Stimulated activated CD4-positive, alpha-beta T cell treated with anti-CD3 and anti-CD28 coated beads, Interleukin-4, amount 100 ng/mL, for 1 hour (primary cell): ENCODE data around the gene TEX44.

Experiments used
- DNase-seq: peaks from one replicate; pipeline ENCODE4 v3.0.0-alpha.2; 2020

The TEX44 gene

GRCh38 chr2:231606941-231607340 lies 14.3 kb downstream of the TEX44 start:
- DNase-seq, result no peak

- DNase-seq, result peak; percentile 54
Measured at GRCh38 chr2:231611273-231612108, 18.8 kb downstream of the TEX44 start.

GRCh38 chr2:231612109-231612455 lies 19.4 kb downstream of the TEX44 start:
- peak; percentile 10 for DNase-seq

GRCh38 chr2:231612456-231613330 lies 20.0 kb downstream of the TEX44 start:
- peak; percentile 94 for DNase-seq

- DNase-seq, result peak; percentile 23
Measured at GRCh38 chr2:231613331-231613662, 20.6 kb downstream of the TEX44 start.

GRCh38 chr2:231613663-231614558 lies 21.2 kb downstream of the TEX44 start:
- peak; percentile 84 for DNase-seq

GRCh38 chr2:231614559-231615057 lies 21.9 kb downstream of the TEX44 start:
- peak; percentile 60 for DNase-seq

GRCh38 chr2:231615058-231615671 lies 22.5 kb downstream of the TEX44 start:
- no peak for DNase-seq

- no peak for DNase-seq
Measured at GRCh38 chr2:231616296-231616695, 23.6 kb downstream of the TEX44 start.

DNA sequence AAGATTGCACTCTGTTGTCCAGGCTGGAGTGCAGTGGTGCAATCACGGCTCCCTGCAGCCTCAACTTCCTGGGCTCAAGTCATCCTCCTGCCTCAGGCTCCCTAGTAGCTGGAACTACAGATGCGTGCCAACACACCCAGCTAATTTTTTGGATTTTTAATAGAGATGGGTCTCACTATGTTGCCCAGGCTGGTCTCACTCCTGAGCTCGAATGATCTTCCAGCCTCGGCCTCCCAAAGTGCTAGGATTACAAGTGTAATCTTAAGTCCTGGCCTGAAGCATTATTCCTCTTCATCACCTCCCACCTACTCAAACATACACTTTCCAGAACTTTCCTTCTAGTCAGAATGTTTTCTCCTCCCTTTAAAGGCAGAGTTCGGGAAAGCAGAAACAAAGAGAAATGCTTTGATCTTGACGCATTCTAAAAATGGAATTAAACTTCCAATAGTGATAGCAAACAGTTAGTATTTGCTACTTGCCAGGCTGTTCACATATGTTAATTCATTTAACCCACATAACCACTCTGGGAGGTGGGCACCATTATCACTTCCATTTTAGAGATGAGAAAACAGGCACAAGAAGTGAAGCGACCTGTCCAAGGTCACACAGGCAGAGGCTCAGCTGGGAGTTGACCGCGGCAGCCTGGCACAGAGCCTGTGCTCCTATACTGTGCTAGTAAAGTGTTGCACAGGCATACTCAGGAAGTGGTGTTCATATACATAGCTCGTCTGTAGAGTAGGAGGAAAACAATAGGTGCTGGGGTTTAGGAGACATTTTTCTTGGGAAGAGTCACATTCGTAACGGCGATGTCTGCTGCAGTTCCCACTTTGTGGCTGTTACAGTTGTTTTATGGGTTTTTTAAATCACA lies 24.6 kb downstream of the TEX44 start:
- no peak for DNase-seq

DNA sequence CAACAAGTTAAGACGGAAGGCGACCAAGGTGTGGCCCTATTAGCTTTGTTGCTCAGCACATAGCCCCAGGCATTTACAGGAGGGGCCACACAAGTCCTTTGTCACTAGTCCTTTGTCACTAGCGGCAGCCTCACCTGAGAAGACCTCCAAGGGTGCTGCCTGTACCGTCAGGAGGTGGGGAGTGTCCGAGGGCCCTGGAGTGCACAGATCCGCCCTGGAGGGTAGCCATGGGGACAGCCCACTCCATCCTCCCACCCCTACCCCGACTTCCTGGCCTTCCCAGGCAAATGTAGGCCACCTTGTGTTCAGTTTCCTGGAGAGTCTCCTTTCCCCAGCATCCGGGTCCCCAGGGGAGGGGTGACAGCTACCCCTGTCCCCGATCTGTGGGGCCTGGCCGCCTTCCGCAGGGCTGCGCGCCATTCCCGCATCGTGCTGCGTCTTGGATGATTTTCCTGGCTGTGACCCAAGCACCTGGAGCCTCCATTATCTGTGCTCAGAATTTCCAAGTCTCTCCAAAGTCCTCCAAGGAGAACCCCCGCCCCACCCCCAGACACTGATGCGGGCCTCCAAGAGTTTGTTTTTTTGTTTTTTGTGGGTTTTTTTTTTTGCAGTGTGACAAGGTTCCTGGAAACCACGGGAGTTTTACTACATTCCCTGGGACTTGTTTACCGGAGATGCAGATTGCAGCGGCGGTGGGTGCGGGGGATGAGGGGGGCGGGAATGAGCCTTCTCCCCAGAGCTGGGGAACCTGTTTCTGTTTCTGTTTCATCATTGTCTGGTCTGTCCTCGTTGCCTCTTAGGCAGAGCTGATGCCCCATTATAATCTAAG lies 28.6 kb downstream of the TEX44 start:
- peak; percentile 17 for DNase-seq

- DNase-seq, result no peak
Measured at GRCh38 chr2:231622963-231623362, 30.3 kb downstream of the TEX44 start.

GRCh38 chr2:231626449-231626848 lies 33.8 kb downstream of the TEX44 start:
- no peak for DNase-seq

- no peak for DNase-seq
Measured at GRCh38 chr2:231627384-231628120, 34.9 kb downstream of the TEX44 start.

GRCh38 chr2:231632559-231633142 lies 40.0 kb downstream of the TEX44 start:
- DNase-seq, result no peak

DNA sequence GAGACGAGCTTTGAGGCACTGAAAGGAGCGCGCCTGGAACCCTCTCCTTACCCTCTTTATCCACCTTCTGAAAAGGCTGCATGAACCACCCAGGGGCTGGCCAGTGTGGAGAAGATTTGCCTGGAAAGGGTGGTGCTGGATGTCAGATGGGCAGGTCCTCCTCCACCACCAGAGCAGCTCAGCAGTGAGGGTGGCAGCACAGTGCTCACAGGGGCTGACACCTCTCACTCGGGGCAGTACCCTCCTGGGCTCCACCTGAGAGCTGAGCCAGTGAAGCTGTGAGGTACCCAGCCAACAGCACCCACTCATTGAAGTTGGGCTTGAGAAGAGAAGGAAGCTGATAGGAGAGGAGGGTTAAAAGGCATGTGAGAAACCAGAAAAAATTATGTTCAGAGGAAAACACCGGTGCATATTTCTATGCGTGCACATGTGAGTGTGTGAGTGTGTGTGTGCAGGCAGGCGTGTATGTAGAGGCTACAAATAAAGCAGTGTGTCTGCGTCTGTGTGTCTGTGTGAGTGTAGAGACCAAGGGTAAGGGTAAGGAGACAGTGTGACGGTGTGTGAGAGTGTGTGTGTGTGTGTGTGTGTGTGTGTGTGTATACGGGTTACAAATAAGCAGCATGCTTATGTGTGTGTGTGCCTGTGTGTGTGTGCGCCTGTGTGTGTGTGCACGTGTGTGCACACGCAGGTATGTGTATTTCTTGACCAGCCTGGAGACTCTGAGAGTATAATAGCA lies 40.7 kb downstream of the TEX44 start:
- no peak for DNase-seq

DNA sequence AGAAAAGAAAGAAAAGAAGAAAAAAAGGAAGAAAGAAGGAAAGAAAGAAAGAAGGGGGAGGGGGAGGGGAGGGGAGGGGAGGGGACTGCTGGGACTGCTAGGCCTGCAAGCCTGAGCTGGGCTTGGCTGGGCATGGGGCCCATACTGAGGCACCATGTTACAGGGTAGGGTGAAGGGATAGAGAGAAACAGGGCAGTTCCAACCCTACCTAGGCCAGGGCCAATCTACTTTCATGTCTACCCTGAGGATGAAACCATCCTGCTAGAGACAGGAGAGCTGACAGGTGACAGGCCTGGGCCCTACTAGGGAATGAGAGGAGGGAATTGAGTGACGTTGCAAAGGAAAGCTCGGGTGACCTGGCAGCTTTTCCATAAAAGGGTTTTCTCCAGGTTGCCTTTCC lies 41.7 kb downstream of the TEX44 start:
- DNase-seq, result no peak
